HG03575 (cell line): Measurements from ENCODE around the gene CTPS2.
"Not testable (repeated sequence)": the region's sequence is repeated elsewhere in the genome, so short reads cannot be mapped to it uniquely, and the experiment has no call there.

ENCODE experiments used
- ATAC-seq: cut with Tn5 transposase; IDR thresholded peaks from one replicate; pipeline ENCODE4 v1.9.1; 2021; ENCODE audit not compliant: unreplicated experiment, insufficient number of reproducible peaks, low FRiP score; ENCODE audit errors: extremely low read depth

CTPS2 gene

DNA sequence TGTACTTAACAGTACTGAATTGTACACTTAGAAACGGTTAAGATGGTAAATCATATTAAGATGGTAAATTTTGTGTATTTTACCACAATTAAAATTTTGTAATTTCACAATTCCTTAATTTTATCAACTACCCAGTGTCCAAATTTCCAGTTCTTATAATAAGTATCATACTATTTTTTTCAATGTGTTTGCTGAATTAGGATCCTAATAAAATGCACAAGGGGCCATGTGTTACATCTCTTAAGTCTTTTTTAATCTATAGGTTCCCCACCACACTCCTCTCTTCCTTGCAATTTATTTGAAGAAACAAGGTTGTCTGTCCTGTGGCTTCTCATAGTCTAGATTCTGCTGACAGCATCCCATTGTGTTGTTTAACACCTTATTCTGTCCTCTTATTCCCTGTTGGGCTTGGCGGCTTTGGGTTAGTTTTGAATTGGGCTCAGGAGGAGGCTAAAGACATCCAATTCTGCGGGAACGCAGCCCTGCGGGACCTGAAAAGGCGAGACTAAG is 6.4 kb upstream of the CTPS2 start:
- ATAC-seq, result no peak

DNA sequence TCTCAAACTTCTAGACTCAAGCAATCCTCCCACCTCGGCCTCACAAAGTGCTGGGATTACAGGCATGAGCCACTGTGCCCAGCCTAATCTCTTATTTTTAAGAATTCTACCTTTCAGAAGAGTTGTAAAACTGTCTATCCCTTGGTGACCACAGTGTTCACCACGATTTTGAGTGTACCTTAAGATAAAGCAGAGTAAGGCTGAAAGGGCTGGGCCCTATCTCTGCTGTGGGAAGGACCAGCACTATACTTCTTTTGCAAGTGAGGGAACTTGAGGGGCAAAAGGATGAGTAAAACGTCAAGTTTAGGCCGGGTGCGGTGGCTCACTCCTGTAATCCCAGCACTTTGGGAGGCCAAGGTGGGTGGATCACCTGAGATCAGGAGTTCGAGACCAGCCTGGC is 4.0 kb upstream of the CTPS2 start:
- not testable (repeated sequence) for ATAC-seq

DNA sequence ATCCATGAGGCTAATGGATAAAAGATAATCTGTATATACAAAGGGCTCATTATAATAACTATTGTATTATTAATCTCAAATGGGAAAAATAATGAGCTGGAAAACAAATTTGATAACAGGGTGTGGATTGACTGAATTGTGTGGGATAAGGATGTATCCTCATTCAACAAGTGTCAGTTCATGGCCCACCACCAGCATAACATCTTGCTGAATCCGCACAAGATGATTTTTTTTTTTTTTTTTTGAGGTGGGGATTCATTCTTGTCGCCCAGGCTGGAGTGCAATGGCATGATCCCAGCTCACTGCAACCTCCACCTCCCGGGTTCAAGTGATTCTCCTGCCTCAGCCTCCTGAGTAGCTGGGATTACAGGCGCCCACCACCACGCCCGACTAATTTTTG is 3.2 kb upstream of the CTPS2 start:
- ATAC-seq, result not testable (repeated sequence)

DNA sequence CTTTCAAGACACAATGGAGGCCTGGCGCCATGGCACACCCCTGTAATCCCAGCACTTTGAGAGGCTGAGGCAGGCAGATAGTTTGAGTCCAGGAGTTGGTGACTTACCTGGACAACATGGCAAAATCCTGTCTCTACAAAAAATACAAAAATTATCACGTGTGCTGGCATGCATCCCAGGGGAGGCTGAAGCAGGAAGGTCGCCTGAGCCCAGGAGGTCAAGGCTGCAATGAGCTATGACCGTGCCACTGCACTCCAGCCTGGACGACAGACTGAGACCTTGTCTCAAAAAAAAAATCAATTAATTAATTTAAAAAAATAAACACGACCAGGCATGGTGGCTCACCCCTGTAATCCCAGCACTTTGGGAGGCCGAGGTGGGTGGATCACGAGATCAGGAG is 2.0 kb upstream of the CTPS2 start:
- ATAC-seq, result no peak

DNA sequence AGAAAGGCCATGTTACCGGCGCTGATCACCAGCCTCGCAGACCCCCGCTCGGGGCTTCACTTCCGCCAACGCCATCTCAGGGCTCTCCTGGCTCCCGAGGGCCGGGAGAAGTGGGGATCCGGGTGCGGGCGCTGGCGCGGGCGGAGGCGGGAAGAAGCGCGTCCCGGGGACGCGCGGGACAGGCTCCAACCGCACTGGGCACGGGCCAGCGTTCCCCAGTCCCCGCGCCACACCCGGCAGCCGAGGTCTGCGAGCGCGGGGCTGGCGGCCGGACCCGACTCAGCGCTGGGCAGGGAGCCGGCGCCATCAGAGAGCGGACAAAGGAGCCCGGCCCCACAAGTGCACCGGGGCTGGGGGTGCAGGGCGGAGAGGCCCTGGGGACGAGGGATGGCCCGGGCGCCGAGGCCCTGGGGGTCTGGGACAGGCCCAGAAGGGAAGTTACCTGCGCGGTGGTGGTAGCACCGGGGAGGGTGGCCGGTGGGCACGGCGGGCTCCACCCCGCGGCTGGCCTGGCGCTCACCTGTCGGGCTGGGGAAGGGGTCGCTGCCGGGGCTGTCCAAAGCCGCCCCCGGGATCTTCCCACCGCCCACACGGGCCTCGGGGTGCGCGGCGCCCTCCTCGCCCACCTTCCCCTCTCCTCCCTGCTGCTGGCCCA is 449 bp downstream of the CTPS2 start:
- no peak for ATAC-seq

DNA sequence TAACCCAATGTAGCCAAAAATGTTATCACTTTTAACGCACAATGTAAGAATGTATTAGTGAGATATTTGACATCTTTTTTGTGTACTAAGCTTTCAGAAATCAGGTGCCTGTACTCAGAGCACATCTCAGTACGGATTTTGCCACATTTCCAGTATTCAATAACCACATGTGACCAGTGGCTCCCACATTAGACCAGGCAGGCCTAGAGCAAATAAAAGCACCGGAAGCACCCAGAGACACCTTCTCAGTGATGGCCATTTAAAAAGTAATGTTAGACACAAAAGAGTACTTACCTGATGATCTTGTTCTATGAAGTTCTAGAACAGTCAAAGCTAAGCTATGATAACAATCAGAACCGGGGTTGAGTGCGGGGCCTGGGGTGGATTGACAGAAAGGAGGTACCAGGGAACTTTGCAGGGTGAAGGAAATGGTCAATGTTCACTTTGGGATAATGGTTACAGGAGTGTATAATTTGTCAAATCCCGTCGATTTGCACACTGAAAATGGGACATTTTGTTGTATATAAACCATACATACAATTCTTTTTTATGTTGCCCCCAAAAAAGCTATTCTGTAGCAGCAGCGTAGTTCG is 1.2 kb downstream of the CTPS2 start:
- no peak for ATAC-seq

DNA sequence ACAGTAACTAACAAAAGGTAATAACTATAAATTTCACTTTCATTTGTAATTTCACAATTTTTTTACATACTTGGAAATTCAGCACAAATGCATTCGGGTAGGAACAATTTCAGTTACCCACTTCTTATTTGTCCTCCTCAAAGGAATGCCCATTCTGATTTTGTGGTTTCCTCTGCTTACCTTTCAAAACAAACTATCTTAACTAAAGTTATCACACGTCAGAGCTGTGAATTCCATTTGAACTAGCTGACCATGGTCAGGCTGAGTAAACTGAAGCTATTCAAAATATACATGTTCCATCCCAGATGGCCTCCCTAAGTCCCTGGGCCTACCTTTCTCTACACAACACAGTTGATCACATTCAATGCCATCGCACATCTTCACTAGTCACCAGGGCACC is 4.5 kb downstream of the CTPS2 start:
- ATAC-seq, result no peak

DNA sequence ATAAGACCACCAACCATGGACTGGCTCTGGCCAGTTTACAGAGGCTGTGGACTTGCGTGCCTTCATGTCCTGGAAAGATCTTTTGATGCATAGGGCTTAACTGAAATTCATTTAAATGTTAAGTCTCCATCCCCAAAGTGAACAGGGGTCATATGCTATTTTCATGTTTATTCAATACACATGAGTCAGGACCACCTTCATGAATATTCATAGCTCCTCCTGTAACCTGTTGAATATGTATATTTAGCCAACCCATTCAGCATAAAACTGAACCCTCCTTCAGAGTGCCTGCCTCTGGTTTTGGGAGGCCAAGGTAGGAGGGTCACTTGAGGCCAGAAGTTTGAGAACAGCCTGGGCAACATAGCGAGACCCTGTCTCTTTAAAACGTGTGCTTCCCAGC is 7.1 kb downstream of the CTPS2 start:
- no peak for ATAC-seq

DNA sequence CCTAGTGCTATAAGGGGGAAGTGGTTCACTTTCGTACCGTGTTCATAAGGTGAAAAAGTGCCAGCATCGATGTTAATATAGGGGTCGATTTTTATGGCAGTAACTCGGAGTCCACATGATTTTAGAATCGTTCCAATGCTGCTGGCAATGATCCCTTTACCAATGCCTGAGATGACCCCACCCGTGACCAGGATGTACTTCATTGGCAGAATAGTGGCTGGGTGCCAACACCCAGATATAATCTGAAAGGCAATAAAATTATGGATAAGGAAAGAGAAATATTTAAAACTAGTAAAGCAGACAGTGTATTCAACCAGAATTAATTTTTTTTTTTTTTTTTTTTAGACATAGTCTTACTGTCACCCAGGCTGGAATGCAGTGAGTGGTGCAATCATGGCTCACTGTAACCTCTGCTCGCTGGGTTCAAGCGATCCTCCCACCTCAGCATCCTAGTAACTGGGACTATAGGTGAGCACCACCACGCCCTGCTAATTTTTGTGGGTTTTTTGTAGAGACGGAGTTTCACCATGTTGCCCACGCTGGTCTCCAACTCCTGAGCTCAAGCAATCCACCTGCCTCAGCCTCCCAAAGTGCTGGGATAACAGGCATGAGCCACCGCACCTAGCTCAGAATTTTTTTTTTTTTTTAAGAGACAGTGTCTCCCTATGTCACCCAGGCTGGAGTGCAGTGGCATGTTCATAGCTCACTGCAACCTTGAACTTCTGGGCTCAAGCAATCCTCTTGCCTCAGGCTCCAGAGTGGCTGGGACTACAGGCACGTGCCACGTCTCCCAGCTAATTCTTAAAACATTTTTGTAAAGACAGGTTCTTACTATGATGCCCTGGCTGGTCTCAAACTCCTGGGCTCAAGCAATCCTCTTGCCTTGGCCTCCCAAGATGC is 9.5 kb downstream of the CTPS2 start:
- no peak for ATAC-seq

DNA sequence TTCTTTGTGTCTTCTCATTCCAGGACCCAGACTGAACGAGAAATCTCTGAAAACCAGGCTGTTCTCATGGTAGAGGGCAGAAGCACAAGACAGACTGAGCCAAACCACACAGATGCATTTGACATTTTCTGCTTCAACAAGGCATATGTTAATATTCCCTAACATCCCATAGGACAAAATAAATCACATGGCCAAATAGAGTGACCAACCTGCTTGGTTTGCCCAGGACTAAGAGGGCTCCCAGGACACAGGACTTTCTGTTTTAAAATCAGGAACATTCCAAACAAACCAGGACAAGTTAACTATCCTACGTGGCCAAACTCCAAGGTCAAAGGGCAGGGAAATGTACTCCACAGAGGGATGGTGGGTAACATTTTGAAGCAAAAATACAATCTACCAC is 11.7 kb downstream of the CTPS2 start:
- ATAC-seq, result no peak

DNA sequence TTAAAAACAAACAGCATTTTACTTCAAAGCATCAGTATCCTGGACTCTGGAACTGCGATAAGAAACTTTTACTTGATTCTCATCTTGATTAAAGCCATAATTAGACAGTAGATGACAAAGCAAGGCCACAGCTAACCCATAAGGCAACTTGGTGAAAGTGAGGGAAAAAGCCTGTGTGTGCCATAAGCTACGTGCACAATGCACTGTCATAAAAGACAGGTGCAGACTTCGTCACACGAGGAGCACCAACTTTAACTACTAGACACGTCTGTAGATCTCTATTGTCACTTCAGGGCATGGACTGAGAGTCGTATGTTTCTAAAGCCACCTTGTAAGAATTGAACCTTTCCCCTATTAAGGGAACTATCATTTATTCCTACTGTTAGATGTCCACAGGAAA is 13.1 kb downstream of the CTPS2 start:
- no peak for ATAC-seq

DNA sequence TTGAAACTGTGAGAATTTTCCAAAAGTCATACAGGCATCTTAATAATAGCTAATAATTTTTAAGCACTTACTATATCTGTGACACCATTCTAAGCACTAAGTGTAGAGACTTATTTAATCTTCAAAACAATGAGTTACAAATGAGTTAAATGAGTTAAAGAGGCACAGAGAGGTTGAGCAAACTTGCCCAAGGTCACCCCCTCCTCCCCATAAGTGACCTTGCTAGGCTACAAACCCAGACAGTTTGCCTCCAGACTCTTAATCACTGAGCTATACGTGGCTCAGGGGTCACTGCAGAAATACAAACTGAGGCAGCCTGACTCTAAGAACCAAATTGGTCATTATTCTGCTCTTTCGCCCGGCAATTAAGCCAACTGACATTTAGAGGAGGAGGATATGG is 15.5 kb downstream of the CTPS2 start:
- ATAC-seq, result no peak

DNA sequence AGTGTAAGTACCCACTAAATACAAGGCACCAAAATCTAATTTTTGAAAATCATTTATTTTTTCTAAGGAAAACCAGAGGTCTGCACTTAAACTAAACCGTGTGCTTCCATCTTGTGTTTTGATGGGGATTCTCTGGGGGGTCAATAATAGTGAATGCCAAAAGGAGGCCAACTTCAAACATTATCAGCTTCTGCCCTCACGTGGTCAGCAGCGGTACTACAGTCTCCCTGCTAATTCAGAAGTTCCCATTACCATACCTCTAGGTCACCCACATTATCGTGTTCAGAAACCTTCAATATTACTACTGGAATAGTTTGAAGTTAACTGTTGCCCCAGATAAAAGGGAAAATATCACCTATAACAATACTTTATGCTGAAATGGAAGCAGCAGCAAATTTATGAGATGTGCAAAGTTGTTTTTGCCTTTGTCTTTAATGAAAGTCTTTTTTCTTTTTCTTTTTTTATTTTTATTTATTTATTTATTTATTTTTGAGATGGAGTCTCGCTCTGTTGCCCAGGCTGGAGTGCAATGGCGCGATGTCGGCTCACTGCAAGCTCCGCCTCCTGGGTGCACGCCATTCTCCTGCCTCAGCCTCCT is 17.3 kb downstream of the CTPS2 start:
- ATAC-seq, result no peak

DNA sequence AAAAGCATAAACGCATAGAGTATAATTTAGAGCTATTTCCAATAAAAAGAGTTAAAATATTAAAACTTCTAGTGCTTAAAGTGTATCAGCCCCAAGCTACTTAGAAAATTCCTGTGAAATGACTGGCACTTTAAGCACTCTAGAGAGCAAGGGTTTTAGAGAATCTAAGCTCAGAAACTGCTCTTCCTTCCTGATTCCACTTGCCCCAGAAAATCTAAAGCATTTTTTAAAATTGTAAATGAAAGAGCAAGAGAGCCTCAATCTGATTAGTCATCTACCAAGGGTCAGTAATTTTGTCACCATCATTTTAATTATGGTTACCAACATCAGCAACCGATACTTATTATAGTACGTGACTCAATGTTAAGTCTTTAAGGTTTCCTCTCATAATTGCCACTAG is 25.0 kb downstream of the CTPS2 start:
- ATAC-seq, result no peak

DNA sequence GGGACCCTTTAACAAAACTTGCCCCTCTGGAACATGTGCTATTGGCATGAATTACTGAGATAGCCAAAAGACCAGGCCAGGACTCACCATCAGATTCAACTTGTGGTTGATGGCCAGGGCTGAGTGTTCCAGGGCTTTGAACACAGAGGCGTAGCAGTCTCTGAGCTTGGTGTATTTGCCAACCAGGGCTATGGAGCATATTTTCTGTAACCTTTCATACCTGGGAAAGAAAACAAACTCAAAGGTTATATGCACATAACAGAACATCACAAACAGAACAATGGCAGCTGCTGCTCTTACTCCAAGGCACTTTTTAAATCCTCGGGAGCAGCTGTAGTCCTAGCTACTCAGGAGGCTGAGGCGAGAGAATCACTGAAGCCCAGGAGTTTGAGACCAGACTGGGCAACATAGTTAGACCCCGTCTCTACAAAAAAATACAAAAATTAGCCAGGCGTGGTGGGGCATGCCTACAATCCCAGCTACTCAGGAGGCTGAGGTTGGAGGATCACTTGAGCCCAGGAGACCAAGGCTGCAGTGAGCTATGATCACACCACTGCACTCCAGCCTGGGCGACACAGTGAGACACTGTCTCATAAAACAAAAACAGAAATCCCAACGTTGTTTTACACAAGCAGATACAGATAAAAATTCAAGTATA is 29.3 kb downstream of the CTPS2 start:
- no peak for ATAC-seq

DNA sequence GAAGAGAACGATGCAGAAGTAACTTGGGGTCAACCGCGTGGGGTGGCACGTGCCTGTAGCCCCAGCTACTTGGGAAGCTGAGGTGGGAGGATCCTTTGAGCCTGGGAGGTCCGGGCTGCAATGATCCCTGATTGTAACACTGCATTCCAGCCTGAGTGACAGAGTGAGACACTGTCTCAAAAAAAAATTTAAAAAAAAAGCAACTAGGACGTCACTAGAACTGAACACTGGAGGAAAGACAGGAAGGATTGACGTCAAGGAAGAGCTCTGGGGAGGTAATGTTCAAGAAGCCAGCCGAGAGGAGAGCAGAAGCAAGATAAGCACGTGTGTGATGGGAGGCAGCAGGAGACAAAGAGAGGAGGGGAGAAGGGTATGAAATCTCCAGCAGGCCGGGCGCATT is 33.8 kb downstream of the CTPS2 start:
- ATAC-seq, result no peak

DNA sequence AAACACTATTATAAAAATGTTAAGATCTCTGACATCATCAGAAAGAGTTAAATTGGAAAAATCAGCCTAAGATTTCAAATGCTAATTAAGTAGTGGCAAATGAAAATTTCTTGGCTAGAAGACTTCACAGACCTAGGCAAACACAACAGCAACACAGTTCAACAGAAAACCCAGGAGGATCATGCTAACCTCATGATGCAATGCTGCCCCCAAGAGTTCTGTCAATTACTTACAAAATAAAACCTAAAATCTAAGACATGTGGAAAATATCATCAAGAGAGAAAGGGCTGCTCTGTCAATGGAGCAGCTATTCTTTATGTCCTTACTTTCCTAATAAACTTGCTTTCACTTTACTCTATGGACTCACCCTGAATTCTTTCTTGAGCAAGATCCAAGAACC is 41.5 kb downstream of the CTPS2 start:
- no peak for ATAC-seq

DNA sequence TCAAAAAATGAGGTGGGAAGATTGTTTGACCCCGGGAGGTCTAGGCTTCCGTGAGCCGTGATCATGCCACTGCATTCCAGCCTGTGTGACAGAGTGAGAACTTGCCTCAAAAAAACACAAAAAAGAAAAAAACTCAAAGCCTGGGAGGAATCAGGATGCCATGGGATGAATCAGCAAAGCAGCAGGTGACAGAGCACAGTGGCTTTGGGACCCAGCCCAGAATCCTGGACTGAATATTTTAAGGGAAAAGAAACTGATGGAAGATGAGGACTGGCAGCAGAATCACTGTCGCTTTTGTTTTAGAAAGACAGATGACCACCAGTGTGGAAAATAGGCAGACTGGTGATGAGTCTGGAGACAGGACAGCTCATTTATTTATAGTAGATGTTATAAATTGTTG is 45.9 kb downstream of the CTPS2 start:
- no peak for ATAC-seq

DNA sequence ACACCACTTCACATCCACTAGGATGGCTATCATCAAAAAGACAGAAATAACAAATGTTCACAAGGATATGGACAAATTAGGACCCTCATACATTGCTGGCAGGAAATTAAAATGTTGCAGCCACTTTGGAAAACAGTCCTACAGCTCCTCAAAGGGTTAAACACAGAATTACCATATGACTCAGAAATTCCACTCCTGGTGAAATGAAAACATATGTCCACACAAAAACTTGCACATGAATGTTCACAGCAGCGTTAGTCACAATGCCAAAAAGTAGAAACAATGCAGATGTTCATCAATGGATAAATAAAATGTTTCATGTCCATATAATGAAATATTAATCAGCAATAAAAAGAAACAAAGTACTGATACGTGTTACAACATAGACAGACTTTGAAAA is 47.4 kb downstream of the CTPS2 start:
- ATAC-seq, result no peak
